Right lung (tissue), 5 donors: ENCODE measurements around the gene PPP2R5A. TPM values are rescaled to one million over a fixed set of nuclear protein-coding genes. Genes with fewer than 3 reads are reported as not detected.
"Not testable (repeated sequence)": the region's sequence is repeated elsewhere in the genome, so short reads cannot be mapped to it uniquely, and the experiment has no call there.

Experiments used
- DNase-seq, 2 donors: peaks; one replicate each; pipeline ENCODE4 v3.0.0-alpha.2; 2013
- polyA plus RNA-seq, 5 donors: library from polyadenylated mRNA; unstranded; fragments of 120-200 nt; gene quantifications; one replicate each; pipeline versions ENCODE4 v1.2.1 to v1.2.3, GENCODE V29; 2013; ENCODE audit warnings: inconsistent platforms in 1 of 5, low replicate concordance in 1 of 5; ENCODE audit not compliant: insufficient read length in 5 of 5, insufficient read depth in 1 of 5

Gene PPP2R5A
- polyA plus RNA-seq, 5 donors = 97.5 to 123 (median 121) TPM

- no peak for DNase-seq
Observed at GRCh38 chr1:212292250-212293105, 7.3 kb downstream of the PPP2R5A start.

- DNase-seq = no peak
Observed at GRCh38 chr1:212293579-212293978, 8.4 kb downstream of the PPP2R5A start.

- DNase-seq = no peak
Observed at GRCh38 chr1:212294983-212295382, 9.8 kb downstream of the PPP2R5A start.

GRCh38 chr1:212295579-212295978 is 10.4 kb downstream of the PPP2R5A start:
- no peak for DNase-seq

- no peak for DNase-seq
Observed at GRCh38 chr1:212297338-212297737, 12.1 kb downstream of the PPP2R5A start.

- DNase-seq = peak; percentile 45 to 56
Observed at GRCh38 chr1:212301580-212301979, 16.4 kb downstream of the PPP2R5A start.

- no peak for DNase-seq
Observed at GRCh38 chr1:212302745-212303383, 17.7 kb downstream of the PPP2R5A start.

- no peak for DNase-seq
Observed at GRCh38 chr1:212305342-212305741, 20.1 kb downstream of the PPP2R5A start.

GRCh38 chr1:212305984-212306452 is 20.8 kb downstream of the PPP2R5A start:
- DNase-seq = not testable (repeated sequence)

GRCh38 chr1:212309967-212310366 is 24.8 kb downstream of the PPP2R5A start:
- DNase-seq = no peak

GRCh38 chr1:212310383-212310782 is 25.2 kb downstream of the PPP2R5A start:
- DNase-seq = no peak

- no peak for DNase-seq
Observed at GRCh38 chr1:212311836-212312497, 26.8 kb downstream of the PPP2R5A start.

- DNase-seq = no peak
Observed at GRCh38 chr1:212313616-212314015, 28.4 kb downstream of the PPP2R5A start.

- no peak for DNase-seq
Observed at GRCh38 chr1:212315184-212315583, 30.0 kb downstream of the PPP2R5A start.

GRCh38 chr1:212315907-212316306 is 30.7 kb downstream of the PPP2R5A start:
- no peak for DNase-seq

GRCh38 chr1:212317916-212318315 is 32.7 kb downstream of the PPP2R5A start:
- DNase-seq = no peak

GRCh38 chr1:212321031-212321430 is 35.8 kb downstream of the PPP2R5A start:
- not testable (repeated sequence) for DNase-seq

- no peak for DNase-seq
Observed at GRCh38 chr1:212323066-212323465, 37.9 kb downstream of the PPP2R5A start.

GRCh38 chr1:212326541-212326940 is 41.3 kb downstream of the PPP2R5A start:
- no peak for DNase-seq

GRCh38 chr1:212328248-212328647 is 43.0 kb downstream of the PPP2R5A start:
- no peak for DNase-seq

- DNase-seq = no peak
Observed at GRCh38 chr1:212329105-212329504, 43.9 kb downstream of the PPP2R5A start.

GRCh38 chr1:212341090-212341489 is 55.9 kb downstream of the PPP2R5A start:
- DNase-seq = no peak

GRCh38 chr1:212344905-212345304 is 59.7 kb downstream of the PPP2R5A start:
- no peak for DNase-seq
